Measurements from ENCODE around the gene TOGARAM2.

Gene TOGARAM2

DNA sequence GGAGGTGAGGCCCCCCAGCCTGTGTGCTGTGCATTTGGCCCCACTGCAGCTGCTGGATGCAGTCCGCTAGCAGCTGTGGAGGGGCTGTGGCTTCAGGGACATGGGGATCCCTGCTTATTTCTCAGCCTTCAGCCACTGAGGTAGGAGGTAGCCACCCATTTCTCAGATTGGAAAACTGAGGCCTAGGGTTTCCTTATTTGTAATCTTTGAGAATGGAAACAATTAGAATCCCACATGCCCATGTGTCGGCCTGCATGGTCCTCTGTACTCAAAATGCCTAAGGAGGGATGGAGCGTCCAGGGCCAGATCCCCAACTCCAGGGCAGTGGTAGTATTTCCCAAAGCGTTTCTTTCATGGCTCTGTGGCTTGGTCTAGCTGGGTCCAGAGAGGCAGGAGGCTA lies 42.1 kb downstream of the TOGARAM2 start:
- no peak for DNase-seq (ENCODE audit: low read depth)

DNA sequence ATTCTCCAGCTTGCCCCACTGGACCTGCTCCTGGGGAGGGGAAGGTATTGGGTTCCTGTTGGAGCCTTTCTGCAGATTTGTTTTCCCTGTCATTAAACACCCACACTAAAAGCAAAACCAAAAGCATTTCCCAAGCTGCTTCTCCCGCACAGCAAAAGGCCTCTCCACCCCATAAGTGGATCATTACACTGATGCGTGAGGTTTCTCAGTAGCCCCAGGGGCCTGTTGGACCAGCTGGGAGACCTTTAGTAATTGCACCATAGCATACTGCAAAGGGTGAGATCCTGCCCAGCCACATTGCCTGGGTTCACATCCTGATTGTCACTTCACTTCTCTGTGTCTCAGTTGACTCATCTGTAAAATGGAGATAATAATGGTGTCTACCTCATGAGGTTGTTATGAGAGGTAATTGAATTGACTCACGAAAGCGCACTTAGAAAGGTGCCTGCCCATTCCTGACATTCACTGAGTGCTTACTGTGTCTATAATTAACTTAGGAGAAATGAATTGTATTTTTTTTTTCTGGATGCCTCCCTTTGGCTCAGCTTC lies 43.9 kb downstream of the TOGARAM2 start:
- DNase-seq (ENCODE audit: low read depth), result no peak

- DNase-seq (ENCODE audit: low read depth), result no peak
These were observed 44.6 kb downstream of the TOGARAM2 start for GRCh38 chr2:29025711-29026110.

DNA sequence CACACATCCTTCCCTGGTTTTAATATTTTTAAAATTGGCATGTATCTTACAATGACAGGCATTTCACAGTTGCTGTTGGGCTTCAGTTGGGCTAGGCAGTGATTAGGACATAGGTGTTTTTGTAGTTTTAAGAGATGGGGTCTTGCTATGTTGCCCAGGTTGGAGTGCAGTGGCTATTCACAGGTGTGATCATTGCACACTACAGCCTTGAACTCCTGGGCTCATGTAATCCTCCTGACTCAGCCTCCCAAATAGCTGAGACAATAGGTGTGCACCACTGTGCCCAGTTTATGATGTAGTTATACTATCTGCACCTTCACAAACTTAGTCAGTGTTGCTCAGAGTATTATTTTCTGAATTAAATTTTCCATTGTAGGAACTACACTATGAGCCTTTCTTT lies 49.9 kb downstream of the TOGARAM2 start:
- no peak for DNase-seq (ENCODE audit: low read depth)

DNA sequence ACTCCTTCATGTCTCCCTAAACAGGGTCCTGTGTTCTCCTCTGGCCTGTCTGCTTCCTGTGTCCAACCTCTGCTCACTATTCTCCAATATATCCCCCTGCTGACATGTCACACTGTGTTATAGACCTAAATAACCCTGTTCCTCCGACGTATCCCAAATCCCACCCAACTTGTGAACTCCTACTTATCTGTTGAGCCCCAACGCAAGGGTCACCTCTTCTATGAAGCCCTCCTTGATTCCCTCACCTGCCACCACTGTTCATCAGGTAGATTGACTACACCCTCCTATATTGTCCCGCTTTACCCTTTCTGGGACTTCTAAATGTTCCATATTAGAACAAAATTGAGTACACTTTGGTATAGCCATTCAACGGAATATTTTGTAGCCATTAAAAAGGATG lies 51.1 kb downstream of the TOGARAM2 start:
- no peak for DNase-seq (ENCODE audit: low read depth)

GRCh38 chr2:29033172-29033571 lies 52.1 kb downstream of the TOGARAM2 start:
- no peak for DNase-seq (ENCODE audit: low read depth)

DNA sequence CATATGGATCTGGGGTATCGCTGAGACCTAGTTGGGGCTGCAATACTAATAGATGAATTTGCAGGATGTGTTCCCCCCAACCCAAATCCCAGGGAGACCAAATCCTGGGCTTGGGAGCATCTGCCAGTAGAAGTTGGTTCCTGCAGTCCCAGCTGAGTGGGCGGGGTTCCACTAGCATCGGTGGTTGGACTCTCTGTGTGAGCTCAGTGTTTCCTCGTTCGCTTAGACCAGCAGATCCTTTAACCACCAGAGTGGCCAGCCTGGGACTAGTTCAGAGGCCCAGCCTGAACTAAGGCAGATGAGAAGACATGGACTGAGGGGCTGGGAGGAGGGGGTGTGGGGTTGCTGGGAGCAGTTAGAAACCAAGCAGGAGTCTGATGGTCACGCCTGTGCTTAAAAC lies 52.6 kb downstream of the TOGARAM2 start:
- no peak for DNase-seq (ENCODE audit: low read depth)

GRCh38 chr2:29035016-29035745 lies 54.1 kb downstream of the TOGARAM2 start:
- no peak for DNase-seq (ENCODE audit: low read depth)

DNA sequence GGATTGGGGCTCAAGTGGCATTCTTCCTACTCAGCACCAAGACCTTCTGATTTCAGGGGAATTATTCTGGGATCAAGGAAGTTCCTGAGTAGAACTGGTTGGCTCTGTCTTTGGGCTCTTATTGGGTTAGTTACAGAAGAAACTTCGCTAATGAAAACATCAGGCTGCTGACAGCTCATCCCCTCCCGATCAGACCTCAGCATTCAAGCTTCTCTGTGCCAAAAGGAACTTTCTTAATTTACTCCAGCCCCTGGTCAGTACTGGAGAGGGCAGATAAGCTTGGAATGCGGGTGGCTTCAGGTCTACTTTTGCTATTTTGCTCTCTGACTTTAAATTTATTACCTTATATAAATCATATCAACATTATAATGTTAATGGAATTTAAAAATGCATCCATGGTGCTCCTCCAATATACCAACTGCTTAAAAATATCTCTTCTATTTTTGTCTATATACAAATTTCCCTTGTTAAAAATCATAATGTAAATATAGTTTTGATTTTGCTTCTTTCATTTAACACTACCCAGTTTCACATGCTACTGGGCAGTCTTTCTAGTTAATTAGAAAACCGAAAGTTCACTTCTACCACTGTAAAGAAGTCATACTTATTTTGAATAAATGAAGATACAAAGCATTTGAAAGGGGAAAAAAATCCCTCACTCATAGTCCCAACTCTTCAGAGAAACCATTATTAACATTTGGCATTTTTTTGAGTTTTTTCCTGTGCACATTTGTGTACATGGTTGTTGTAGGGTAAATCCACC lies 58.8 kb downstream of the TOGARAM2 start:
- DNase-seq (ENCODE audit: low read depth), result no peak

GRCh38 chr2:29040552-29040951 lies 59.5 kb downstream of the TOGARAM2 start:
- DNase-seq (ENCODE audit: low read depth), result no peak

DNA sequence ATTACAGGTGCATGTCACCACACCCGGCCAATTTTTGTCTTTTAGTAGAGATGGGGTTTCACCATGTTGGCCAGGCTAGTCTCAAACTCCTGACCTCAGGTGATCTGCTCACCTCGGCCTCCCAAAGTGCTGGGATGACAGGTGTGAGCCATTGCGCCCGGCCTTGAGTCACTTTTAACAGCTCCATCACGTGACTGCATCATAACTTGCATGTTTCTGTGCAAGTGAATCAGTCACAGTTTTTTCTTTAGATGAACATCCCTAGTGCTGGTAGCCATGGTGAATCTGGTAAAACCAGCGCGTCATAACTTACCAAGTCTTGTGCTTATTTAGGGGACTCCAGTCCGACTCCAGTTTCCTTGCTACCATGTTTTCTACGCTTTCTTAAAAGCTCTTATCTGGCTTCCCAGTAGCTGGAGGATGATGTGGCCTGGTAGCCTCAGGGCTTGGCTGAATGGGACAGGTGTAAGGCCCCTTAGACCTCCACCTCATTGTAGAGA lies 60.1 kb downstream of the TOGARAM2 start:
- DNase-seq (ENCODE audit: low read depth), result no peak

DNA sequence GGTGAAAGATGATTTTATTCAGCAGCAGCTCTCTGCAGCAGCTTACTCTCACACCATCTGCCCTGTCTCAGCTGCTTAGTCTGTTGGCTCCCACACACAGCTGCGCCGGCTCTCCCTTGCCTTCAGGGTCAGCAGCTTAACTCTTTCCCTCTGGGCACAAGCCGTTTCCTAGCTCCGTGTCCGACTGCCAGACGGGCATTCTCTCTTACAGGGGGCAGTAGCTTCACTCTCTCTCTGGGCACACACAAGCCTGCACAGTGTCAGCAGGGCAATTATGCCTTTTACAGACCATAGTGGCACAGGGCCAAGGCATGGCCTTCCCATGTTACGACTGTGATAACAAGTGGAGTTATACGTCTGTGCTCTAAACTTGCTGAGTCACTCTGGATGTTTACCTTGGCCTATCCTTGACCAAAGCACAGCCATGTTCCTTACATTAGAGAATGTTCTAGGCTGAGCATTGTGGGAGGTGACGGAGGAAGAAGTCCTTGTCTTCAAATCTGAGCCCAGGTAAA lies 61.5 kb downstream of the TOGARAM2 start:
- no peak for DNase-seq (ENCODE audit: low read depth)

GRCh38 chr2:29044459-29044858 lies 63.4 kb downstream of the TOGARAM2 start:
- DNase-seq (ENCODE audit: low read depth), result no peak

- DNase-seq (ENCODE audit: low read depth), result no peak
These were observed 65.2 kb downstream of the TOGARAM2 start for GRCh38 chr2:29046321-29046720.

DNA sequence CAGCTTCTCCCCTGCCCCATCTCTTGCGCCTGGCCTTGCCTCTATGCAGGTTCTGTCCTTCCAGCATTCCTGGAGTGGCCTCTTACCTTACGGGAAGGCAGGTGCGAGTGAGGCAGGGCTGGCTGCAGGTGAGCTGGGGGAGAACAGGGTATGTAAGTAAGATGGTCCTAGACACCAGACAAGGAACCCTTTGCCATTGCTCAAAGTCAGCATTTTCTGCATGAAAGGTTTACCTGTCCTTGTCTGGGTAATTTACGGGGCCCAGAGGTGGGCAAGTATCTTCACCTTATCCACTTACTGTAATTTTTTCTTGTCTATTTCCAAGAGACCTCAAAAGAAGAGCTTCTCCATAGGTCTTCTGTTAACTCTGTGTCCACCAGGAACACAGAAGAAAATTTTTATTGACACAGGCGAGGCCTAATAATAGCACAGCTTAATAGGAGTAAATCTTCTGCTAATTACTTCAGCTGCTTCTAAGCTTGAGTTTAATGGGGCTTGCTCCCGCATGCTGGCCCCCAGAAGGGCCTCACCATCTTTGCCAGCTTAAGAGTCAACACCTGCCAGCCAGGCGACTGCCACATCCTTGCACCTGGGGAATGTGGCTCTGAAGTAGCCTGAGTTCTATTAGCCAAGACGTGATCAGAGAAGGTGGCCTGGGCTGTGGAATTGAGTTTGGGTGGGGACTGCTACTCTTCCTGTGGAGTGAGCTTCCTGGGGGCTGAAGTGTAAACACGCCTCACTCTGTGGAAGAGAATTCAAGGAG lies 66.2 kb downstream of the TOGARAM2 start:
- no peak for DNase-seq (ENCODE audit: low read depth)

GRCh38 chr2:29050591-29050990 lies 69.5 kb downstream of the TOGARAM2 start:
- DNase-seq (ENCODE audit: low read depth), result no peak

GRCh38 chr2:29051730-29052129 lies 70.6 kb downstream of the TOGARAM2 start:
- no peak for DNase-seq (ENCODE audit: low read depth)

DNA sequence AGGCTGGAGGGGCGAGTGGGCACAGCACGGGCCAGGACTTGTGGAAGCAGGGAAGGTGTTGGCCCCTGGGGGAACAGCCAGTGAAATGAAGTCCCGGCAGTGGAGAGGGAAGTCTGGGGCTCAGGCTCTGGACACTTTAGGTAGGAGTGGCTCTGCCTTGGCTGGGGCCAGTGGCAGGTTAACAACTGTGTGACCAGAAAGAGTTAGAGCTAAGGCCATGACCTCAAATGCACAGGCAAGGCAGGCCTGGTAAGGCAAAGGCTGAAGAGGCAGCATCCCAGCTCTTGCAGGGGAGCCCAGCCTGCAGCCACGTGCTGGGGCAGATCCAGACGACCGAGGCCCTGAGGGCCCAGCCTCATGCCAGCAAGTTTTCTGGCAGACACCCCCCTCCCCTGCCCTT lies 71.7 kb downstream of the TOGARAM2 start:
- DNase-seq (ENCODE audit: low read depth), result no peak

DNA sequence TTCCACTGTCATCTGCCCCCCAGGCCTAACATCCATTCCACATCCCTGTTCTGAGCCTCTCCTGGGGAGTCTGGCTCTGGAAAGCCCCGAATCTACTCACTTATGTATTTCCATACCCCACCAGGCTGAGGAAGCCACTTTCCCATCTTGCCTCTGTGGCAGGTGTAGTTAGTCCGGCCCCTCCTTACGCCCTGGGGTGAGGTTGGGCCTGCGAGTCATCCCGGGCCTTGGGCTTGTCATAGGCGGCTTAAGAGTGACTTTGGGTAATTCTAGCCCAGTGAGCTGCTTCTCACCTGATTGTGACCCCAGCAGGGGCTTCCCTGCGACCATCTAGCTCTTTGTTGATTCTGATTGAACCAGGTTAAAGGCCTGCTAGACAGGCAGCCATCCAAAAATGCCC lies 72.1 kb downstream of the TOGARAM2 start:
- no peak for DNase-seq (ENCODE audit: low read depth)

DNA sequence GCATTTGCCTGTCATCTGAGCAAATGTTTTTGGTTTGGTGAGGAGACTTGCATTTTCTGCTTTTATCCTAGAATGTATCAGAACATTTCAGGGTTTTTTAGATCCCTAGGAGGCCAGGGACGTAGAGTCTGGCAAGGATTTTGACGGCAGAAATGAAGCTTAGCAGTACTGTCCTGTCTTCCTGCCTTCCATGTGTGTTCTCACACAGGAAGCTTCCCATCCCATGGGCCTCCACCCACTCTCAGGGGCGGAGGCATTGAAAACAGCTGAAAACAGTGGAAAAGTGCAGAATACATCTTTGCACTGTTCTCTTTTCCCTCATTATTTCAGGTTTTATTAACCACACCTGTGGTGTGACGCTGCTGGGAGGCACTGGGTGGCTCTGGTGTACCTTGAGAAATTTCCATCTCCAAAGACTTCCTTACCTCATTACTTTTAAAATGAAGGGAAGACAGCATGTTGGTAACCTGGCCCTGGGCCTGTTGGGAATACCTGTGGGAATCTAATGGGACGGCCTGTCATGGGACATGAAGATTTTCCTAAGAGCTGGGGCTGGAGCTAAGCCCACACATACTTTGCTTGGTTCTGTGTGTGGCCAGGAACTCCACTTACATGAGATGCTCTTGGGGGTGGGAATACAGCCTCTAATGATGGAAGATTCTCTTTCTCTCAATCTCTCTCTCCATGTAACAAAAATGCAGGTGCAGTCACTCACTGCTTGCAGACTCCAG lies 72.7 kb downstream of the TOGARAM2 start:
- no peak for DNase-seq (ENCODE audit: low read depth)

- DNase-seq (ENCODE audit: low read depth), result no peak
These were observed 73.3 kb downstream of the TOGARAM2 start for GRCh38 chr2:29054430-29054829.

DNA sequence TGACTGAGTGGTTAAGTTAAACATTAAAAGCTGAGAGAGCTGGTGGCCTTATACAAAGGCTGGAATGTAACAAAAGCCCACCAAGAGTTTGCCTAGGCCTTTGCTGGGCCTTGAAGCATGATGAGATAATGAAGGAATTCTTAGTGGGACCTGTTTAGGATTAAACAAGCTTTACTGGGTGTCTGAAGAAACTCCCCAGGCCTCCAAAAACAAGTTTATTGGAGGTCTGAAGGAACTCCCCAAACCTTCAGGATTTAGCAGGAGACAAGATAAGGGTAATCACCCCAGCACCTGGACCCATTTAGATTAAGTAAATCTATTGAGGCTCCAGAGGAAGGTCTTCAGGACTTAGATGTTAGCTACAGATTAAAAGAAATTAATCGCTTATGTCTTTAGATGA lies 74.5 kb downstream of the TOGARAM2 start:
- no peak for DNase-seq (ENCODE audit: low read depth)
